MM.1S (cell line): ENCODE measurements around the gene PILRA.

Experiments used
- EZH2 ChIP-seq: fragments of 300-600 bp; sonication (generic); optimal IDR thresholded peaks from 2 replicates; pipeline ENCODE3; 2017; ENCODE audit warnings: low read depth, mild to moderate bottlenecking, antibody characterized with exemption, low read length, mixed read lengths
- EZH2phosphoT487 ChIP-seq: fragments of 300-600 bp; sonication (generic); IDR thresholded peaks from 2 replicates; pipeline ENCODE4 v1.6.1; 2018; ENCODE audit warnings: antibody characterized with exemption, low read length
- TF ChIP-seq, protein P1 (sequence below): fragments of 300-600 bp; sonication (generic); IDR thresholded peaks from 2 replicates; pipeline ENCODE4 v1.5.1; 2016; ENCODE audit warnings: antibody characterized with exemption, low read length, mixed read lengths

DNA sequence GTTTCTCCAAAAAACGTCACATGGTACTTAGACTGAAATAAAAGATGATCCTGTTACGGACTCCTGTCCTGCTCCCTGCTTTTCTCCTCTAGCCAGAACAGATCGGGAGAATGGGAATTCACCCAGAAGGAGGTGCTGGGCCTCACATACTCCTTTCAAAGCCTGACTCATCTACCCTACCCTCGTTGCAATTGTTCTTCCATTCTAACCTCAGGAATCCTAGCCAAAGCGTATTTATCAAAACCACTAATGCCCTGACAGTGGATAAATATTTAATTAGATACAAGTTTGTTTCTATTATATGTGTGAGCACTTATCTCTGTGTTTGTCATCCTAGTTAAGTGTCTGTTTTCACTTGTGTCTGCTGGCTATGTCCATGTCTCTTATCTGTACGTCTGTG is 33.5 kb downstream of the PILRA start:
- TF ChIP-seq, protein P1, sequence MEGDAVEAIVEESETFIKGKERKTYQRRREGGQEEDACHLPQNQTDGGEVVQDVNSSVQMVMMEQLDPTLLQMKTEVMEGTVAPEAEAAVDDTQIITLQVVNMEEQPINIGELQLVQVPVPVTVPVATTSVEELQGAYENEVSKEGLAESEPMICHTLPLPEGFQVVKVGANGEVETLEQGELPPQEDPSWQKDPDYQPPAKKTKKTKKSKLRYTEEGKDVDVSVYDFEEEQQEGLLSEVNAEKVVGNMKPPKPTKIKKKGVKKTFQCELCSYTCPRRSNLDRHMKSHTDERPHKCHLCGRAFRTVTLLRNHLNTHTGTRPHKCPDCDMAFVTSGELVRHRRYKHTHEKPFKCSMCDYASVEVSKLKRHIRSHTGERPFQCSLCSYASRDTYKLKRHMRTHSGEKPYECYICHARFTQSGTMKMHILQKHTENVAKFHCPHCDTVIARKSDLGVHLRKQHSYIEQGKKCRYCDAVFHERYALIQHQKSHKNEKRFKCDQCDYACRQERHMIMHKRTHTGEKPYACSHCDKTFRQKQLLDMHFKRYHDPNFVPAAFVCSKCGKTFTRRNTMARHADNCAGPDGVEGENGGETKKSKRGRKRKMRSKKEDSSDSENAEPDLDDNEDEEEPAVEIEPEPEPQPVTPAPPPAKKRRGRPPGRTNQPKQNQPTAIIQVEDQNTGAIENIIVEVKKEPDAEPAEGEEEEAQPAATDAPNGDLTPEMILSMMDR: no peak
- TF ChIP-seq EZH2: no peak
- TF ChIP-seq EZH2phosphoT487: no peak
